Lung (tissue), 12 donors: Measurements from ENCODE around the gene PSME4. TPM values are rescaled to one million over a fixed set of nuclear protein-coding genes. Genes with fewer than 3 reads are reported as not detected.
"Not testable (repeated sequence)": the region's sequence is repeated elsewhere in the genome, so short reads cannot be mapped to it uniquely, and the experiment has no call there.

ENCODE experiments used
- ATAC-seq: fragments of 200-7000 bp; cut with Tn5 transposase; one replicate; pipeline ENCODE4 v1.9.1; 2020; ENCODE audit warnings: moderate number of reproducible peaks; ENCODE audit not compliant: insufficient read depth, low FRiP score
- DNase-seq, 3 donors: peaks; one replicate each; pipeline ENCODE4 v3.0.0-alpha.2; 2013 to 2017
- H3K27ac ChIP-seq, 2 donors: one replicate each; pipeline ENCODE4 v1.5.1; 2013; ENCODE audit warnings: mild to moderate bottlenecking in 2 of 2, moderate library complexity in 2 of 2, control low read depth in 1 of 2, inconsistent platforms in 1 of 2, low read depth in 1 of 2, low read length in 1 of 2
- H3K27me3 ChIP-seq, 3 donors: one replicate each; pipeline ENCODE4 v1.5.1; 2013; ENCODE audit warnings: low read length in 2 of 3; ENCODE audit not compliant: control insufficient read depth in 3 of 3, insufficient read depth in 3 of 3
- H3K36me3 ChIP-seq, 4 donors: one replicate each; pipeline ENCODE4 v1.5.1; 2013; ENCODE audit warnings: low read length in 4 of 4, mild to moderate bottlenecking in 1 of 4, moderate library complexity in 1 of 4; ENCODE audit not compliant: control insufficient read depth in 4 of 4, insufficient read depth in 4 of 4
- H3K4me1 ChIP-seq, 5 donors: one replicate each; pipeline ENCODE4 v1.5.1; 2013; ENCODE audit warnings: low read length in 5 of 5, mild to moderate bottlenecking in 2 of 5, moderate library complexity in 1 of 5; ENCODE audit not compliant: control insufficient read depth in 5 of 5, insufficient read depth in 5 of 5
- H3K4me3 ChIP-seq: one replicate; pipeline ENCODE4 v1.5.1; 2013; ENCODE audit warnings: mild to moderate bottlenecking, control low read depth, moderate library complexity
- H3K9ac ChIP-seq, 2 donors: one replicate each; pipeline ENCODE4 v1.5.1; 2013; ENCODE audit warnings: low read length in 2 of 2, control low read depth in 1 of 2; ENCODE audit not compliant: insufficient read depth in 1 of 2
- H3K9me3 ChIP-seq, 4 donors: one replicate each; pipeline ENCODE4 v1.5.1; 2013; ENCODE audit warnings: low read length in 3 of 4, mild to moderate bottlenecking in 1 of 4, moderate library complexity in 1 of 4; ENCODE audit not compliant: control insufficient read depth in 4 of 4, insufficient read depth in 3 of 4
- WGBS, 2 donors: extraction: QIAGEN DNeasy Blood & Tissue Kit; methylation state at CpG; one replicate each; pipeline ENCODE4 v1.1.7; 2013; 5-methylcytosine and 5-hydroxymethylcytosine counted together
- polyA plus RNA-seq, 2 donors: library from polyadenylated mRNA; stranded (reverse); fragments of 200-250 nt; gene quantifications; one replicate each; pipeline ENCODE4 v1.2.1, GENCODE V29; 2013
- total RNA-seq, 2 donors: library from RNA; depleted of rRNA in 1 of 2; stranded (reverse); fragments of >200 nt in 1 of 2; gene quantifications; one replicate each; pipeline ENCODE4 v1.2.1, GENCODE V29; 2014 to 2021
- TF ChIP-seq, protein P1 (sequence below): IDR thresholded peaks from 2 replicates; pipeline ENCODE4 v1.5.1; 2012; ENCODE audit warnings: mild to moderate bottlenecking; ENCODE audit errors: control extremely low read depth, extremely low read depth
- donor health status: control.
- donor health status: control.
- donor health status: Bipolar disorder and iron deficiency.
- donor health status: healthy.
- donor health status: DM: yes; HTN: yes; CAD: no.

The PSME4 gene
- total and polyA plus RNA-seq, 4 donors = 20.8 to 72.5 (median 44.9) TPM

DNA sequence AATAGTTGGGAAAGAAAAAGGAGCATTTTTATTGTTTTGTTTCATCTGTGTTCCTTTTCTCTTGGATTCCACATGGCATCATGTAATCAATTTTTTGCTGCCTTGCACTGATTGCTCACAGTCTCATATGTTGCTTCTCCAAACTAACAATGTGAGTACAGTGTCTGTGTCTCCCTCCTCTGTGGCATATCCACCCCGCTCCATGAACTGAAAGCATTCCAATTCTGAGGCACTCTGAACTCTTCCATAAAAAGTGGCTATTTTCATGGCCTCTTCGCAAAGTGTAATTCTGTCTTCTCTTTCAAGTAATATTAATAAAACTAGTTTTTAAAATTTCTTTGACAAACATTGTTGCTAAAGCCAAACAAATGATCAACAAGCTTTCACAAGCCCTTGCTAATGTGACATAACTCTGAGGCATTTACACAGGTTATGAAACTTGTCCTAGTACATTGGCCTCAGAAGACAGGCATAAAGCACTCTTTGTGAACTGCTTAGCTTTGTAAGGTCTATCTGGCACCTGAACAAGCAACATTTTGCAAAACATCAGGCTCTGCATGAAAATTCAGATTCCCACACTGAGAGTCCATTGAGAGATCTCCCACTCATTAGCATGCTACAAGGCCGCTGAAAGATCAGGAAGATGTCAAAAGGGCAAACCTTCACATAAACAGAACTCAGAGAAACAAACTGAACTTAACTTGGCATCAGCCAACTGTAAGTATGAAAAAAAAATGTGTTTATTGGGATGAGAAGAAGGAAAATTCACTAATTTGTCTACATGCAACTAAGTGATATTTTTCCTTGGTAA is 144.0 kb downstream of the PSME4 start:
- no peaks in the 10 kb centered on the region for H3K9me3 ChIP-seq
- H3K36me3 ChIP-seq = peaks cover 0 to 4% (median under 1%) of the 10 kb centered on the region in 4 donors
- WGBS, 2 donors = 66 to 72% methylated on average over 3 of the region's 3 CpGs
- ATAC-seq = no peak
- TF ChIP-seq, protein P1, sequence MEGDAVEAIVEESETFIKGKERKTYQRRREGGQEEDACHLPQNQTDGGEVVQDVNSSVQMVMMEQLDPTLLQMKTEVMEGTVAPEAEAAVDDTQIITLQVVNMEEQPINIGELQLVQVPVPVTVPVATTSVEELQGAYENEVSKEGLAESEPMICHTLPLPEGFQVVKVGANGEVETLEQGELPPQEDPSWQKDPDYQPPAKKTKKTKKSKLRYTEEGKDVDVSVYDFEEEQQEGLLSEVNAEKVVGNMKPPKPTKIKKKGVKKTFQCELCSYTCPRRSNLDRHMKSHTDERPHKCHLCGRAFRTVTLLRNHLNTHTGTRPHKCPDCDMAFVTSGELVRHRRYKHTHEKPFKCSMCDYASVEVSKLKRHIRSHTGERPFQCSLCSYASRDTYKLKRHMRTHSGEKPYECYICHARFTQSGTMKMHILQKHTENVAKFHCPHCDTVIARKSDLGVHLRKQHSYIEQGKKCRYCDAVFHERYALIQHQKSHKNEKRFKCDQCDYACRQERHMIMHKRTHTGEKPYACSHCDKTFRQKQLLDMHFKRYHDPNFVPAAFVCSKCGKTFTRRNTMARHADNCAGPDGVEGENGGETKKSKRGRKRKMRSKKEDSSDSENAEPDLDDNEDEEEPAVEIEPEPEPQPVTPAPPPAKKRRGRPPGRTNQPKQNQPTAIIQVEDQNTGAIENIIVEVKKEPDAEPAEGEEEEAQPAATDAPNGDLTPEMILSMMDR = no peak
- no peak overlapping the region for H3K27ac ChIP-seq
- H3K9ac ChIP-seq = no peak overlapping the region
- no peak overlapping the region for H3K4me3 ChIP-seq
- DNase-seq = peak in 2 of 3 donors; percentile 21 to 32
- peaks cover 0 to 17% (median 6%) of the 10 kb centered on the region in 5 donors for H3K4me1 ChIP-seq
- no peaks in the 10 kb centered on the region for H3K27me3 ChIP-seq

DNA sequence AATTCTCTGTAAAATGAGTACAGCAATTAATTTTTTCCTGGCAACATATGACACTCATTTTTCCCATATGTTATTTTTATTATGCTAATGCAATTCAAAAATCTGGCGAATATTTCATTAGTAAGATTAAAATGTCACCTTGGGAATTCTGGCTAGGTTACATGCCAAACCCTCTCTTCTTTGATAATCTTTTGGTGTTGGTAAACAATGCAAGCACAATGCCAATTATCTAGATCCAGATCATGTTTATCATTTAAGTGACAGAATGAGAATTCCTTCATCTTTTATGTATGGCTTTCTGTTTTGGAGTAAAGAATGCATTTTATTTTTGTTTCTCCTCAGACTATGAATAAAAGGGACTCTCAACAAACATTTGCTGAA is 144.8 kb downstream of the PSME4 start:
- no peak overlapping the region for H3K9ac ChIP-seq

DNA sequence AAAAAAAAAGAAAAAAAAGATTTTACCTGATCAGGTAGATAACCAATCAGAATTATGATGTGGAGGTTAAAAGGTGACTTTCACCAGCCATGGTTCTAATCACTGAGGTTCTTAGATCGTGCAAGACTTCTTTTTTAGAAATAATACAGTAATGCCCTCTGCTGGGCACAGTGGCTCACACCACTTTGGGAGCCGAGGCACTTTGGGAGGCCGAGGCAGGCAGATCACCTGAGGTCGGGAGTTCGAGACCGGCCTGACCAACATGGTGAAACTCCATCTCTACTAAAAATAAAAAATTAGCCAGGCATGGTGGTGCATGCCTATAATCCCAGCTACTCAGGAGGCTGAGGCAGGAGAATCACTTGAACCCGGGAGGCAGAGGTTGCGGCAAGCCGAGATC is 147.2 kb downstream of the PSME4 start:
- not testable (repeated sequence) for H3K9ac ChIP-seq, H3K4me3 ChIP-seq, H3K27ac ChIP-seq, DNase-seq, ATAC-seq, H3K27me3 ChIP-seq, H3K9me3 ChIP-seq
- Histone ChIP-seq H3K4me1 (peaks cover 0 to 17% (median 6%) of the 10 kb centered on the region in 5 donors), H3K36me3 (peaks cover 0 to 12% (median 5%) of the 10 kb centered on the region in 4 donors)
- WGBS, 2 donors = 91 to 96% methylated on average over 9 of the region's 9 CpGs

More for the DNA sequence above, 144.8 kb downstream of the PSME4 start:
- Histone ChIP-seq H3K27me3 (no peaks in the 10 kb centered on the region), H3K36me3 (no peaks in the 10 kb centered on the region), H3K4me1 (peaks cover 0 to 17% (median 6%) of the 10 kb centered on the region in 5 donors), H3K27ac (no peak overlapping the region), H3K9me3 (no peaks in the 10 kb centered on the region), H3K4me3 (no peak overlapping the region)
- ATAC-seq (no peak), DNase-seq (no peak)
- WGBS, 2 donors = 71 to 88% methylated on average over 1 of the region's 1 CpG
- TF ChIP-seq, protein P1 = no peak

DNA sequence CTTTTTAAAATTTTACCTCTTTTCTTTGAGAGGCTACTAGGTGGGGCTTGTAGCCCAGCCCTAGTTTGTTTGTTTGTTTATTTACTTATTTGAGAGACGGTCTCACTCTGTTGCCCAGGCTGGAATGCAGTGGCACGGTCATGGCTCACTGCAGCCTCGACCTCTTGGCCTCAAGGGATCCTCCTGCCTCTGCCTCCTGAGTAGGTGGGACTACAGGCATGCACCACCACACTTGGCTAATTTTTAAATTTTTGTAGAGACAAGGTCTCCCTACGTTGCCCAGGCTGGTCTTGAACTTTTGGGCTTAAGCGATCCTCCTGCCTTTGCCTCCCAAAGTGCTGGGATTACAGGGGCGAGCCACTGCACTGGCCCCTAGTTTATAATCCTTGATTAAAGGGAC is 149.0 kb downstream of the PSME4 start:
- H3K36me3 ChIP-seq = peaks cover 0 to 12% (median 7%) of the 10 kb centered on the region in 4 donors
- no peak overlapping the region for H3K9ac ChIP-seq
- H3K9me3 ChIP-seq = no peaks in the 10 kb centered on the region
- ATAC-seq (no peak), DNase-seq (no peak)
- H3K27ac ChIP-seq = no peak overlapping the region
- peaks cover 0 to 11% (median 0%) of the 10 kb centered on the region in 5 donors for H3K4me1 ChIP-seq
- TF ChIP-seq, protein P1 = no peak
- WGBS, 2 donors = 89 to 90% methylated on average over 6 of the region's 6 CpGs
- no peak overlapping the region for H3K4me3 ChIP-seq
- H3K27me3 ChIP-seq = no peaks in the 10 kb centered on the region
